Astrocyte (in vitro differentiated cells and primary cell): ENCODE data around the gene CDON. TPM values are rescaled to one million over a fixed set of nuclear protein-coding genes. Genes with fewer than 3 reads are reported as not detected.

Experiments used
- DNase-seq: peaks from one replicate; pipeline ENCODE4 v3.0.0-alpha.2; 2010; ENCODE audit warnings: low read depth
- FAIRE-seq: peaks from 2 replicates; lab custom pipeline; 2011; peaks lifted over from hg19 to GRCh38; lab: Jason Lieb, UNC
- H2AFZ ChIP-seq: 2 replicates; pipeline ENCODE4 v1.6.0; 2012; ENCODE audit warnings: low read depth, low read length, inconsistent platforms
- H3K27ac ChIP-seq: 2 replicates; pipeline ENCODE4 v1.5.1; 2011; ENCODE audit warnings: low read depth, low read length, inconsistent platforms
- H3K27me3 ChIP-seq: 2 replicates; pipeline ENCODE4 v1.6.0; 2011; ENCODE audit warnings: low read length, inconsistent platforms; ENCODE audit not compliant: insufficient read depth
- H3K36me3 ChIP-seq: 2 replicates; pipeline ENCODE4 v1.5.1; 2011; ENCODE audit warnings: low read length, inconsistent platforms; ENCODE audit not compliant: insufficient read depth
- H3K4me1 ChIP-seq: 2 replicates; pipeline ENCODE4 v1.5.1; 2011; ENCODE audit warnings: low read length, inconsistent platforms; ENCODE audit not compliant: insufficient read depth
- H3K4me2 ChIP-seq: 2 replicates; pipeline ENCODE4 v1.6.0; 2012; ENCODE audit warnings: low read length, inconsistent platforms
- H3K4me3 ChIP-seq: 2 replicates; pipeline ENCODE4 v1.5.1; 2011; ENCODE audit warnings: low read depth, mild to moderate bottlenecking, low read length, inconsistent platforms; ENCODE audit not compliant: insufficient read depth
- H3K79me2 ChIP-seq: 2 replicates; pipeline ENCODE4 v1.6.0; 2012; ENCODE audit warnings: mild to moderate bottlenecking, low read length, inconsistent platforms; ENCODE audit not compliant: insufficient read depth
- H3K9ac ChIP-seq: 2 replicates; pipeline ENCODE4 v1.6.0; 2012; ENCODE audit warnings: mild to moderate bottlenecking, low read length, inconsistent platforms
- H3K9me3 ChIP-seq: 2 replicates; pipeline ENCODE4 v1.5.1; 2012; ENCODE audit warnings: low read depth, mild to moderate bottlenecking, low read length, inconsistent platforms; ENCODE audit not compliant: insufficient read depth
- H4K20me1 ChIP-seq: 2 replicates; pipeline ENCODE4 v1.6.0; 2012; ENCODE audit warnings: low read length, inconsistent platforms; ENCODE audit not compliant: insufficient read depth
- H3K27ac Mint-ChIP-seq: one replicate; pipeline ENCODE4 v1.8.0; 2021; ENCODE audit warnings: mild to moderate bottlenecking, mixed read lengths; ENCODE audit not compliant: unreplicated experiment
- H3K27me3 Mint-ChIP-seq: one replicate; pipeline ENCODE4 v1.8.0; 2021; ENCODE audit warnings: low read depth, mixed read lengths; ENCODE audit not compliant: unreplicated experiment
- H3K36me3 Mint-ChIP-seq: one replicate; pipeline ENCODE4 v1.8.0; 2021; ENCODE audit warnings: low read depth, mixed read lengths; ENCODE audit not compliant: unreplicated experiment
- H3K4me1 Mint-ChIP-seq: one replicate; pipeline ENCODE4 v1.8.0; 2021; ENCODE audit warnings: low read depth, mixed read lengths; ENCODE audit not compliant: unreplicated experiment
- H3K4me3 Mint-ChIP-seq: one replicate; pipeline ENCODE4 v1.8.0; 2021; ENCODE audit warnings: mild to moderate bottlenecking, moderate library complexity, mixed read lengths; ENCODE audit not compliant: unreplicated experiment
- H3K9me3 Mint-ChIP-seq: one replicate; pipeline ENCODE4 v1.8.0; 2021; ENCODE audit warnings: mild to moderate bottlenecking, mixed read lengths; ENCODE audit not compliant: unreplicated experiment
- CTCF ChIP-seq: IDR thresholded peaks from 2 replicates; pipeline ENCODE4 v1.5.1; 2011; ENCODE audit warnings: low read depth, mild to moderate bottlenecking, inconsistent platforms, low read length, moderate library complexity; ENCODE audit not compliant: insufficient read depth
- EZH2 ChIP-seq: IDR thresholded peaks from 2 replicates; pipeline ENCODE4 v1.6.1; 2012; ENCODE audit warnings: mild to moderate bottlenecking, low read length, inconsistent platforms; ENCODE audit not compliant: insufficient read depth
- total RNA-seq: library from RNA; stranded (reverse); gene quantifications from 2 replicates; pipeline ENCODE4 v1.2.1, GENCODE V29; 2021

The CDON gene
- total RNA-seq, 1 donor from 2014 or later = 15.5 TPM

GRCh38 chr11:125954945-125955640 is 107.6 kb downstream of the CDON start:
- FAIRE-seq (no peak), DNase-seq (no peak)
- Histone ChIP-seq H3K4me3 (no peak overlapping the region), H2AFZ (no peak overlapping the region), H3K4me1 (no peaks in the 10 kb centered on the region), H3K9me3 (no peaks in the 10 kb centered on the region), H3K79me2 (no peaks in the 10 kb centered on the region), H4K20me1 (no peaks in the 10 kb centered on the region), H3K4me2 (no peak overlapping the region), H3K9ac (no peak overlapping the region), H3K36me3 (no peaks in the 10 kb centered on the region), H3K27ac (no peak overlapping the region), H3K27me3 (peaks cover 4% of the 10 kb centered on the region)
- peaks cover 2% of the 10 kb centered on the region for H3K27me3 Mint-ChIP-seq
- no peak overlapping the region for H3K4me3 Mint-ChIP-seq
- H3K36me3 Mint-ChIP-seq = peaks cover 2% of the 10 kb centered on the region
- no peak overlapping the region for H3K27ac Mint-ChIP-seq
- no peak for TF ChIP-seq EZH2
- TF ChIP-seq CTCF = no peak
- peaks cover 8% of the 10 kb centered on the region for H3K4me1 Mint-ChIP-seq
- H3K9me3 Mint-ChIP-seq = peaks cover 1% of the 10 kb centered on the region

GRCh38 chr11:125954123-125954944 is 108.3 kb downstream of the CDON start:
- no peak overlapping the region for H3K9ac ChIP-seq
- H3K4me1 Mint-ChIP-seq = peaks cover 8% of the 10 kb centered on the region

More at GRCh38 chr11:125954123-125954944, 108.3 kb downstream of the CDON start:
- no peak overlapping the region for H3K4me3 Mint-ChIP-seq
- peaks cover 1% of the 10 kb centered on the region for H3K9me3 Mint-ChIP-seq
- Histone ChIP-seq H3K27me3 (peaks cover 4% of the 10 kb centered on the region), H3K4me3 (no peak overlapping the region), H3K4me2 (no peak overlapping the region), H3K27ac (no peak overlapping the region), H3K9me3 (no peaks in the 10 kb centered on the region), H2AFZ (no peak overlapping the region), H4K20me1 (no peaks in the 10 kb centered on the region), H3K36me3 (no peaks in the 10 kb centered on the region), H3K79me2 (no peaks in the 10 kb centered on the region), H3K4me1 (no peaks in the 10 kb centered on the region)
- DNase-seq = no peak
- no peak for FAIRE-seq
- H3K27ac Mint-ChIP-seq = no peak overlapping the region
- H3K27me3 Mint-ChIP-seq = peaks cover 2% of the 10 kb centered on the region
- H3K36me3 Mint-ChIP-seq = peaks cover 2% of the 10 kb centered on the region
- no peak for TF ChIP-seq CTCF
- no peak for TF ChIP-seq EZH2
